C4-2B (cell line): Measurements from ENCODE around the gene ATPAF2.

Experiments used
- H3K27ac ChIP-seq: fragments of 450-650 bp; 2 replicates; pipeline ENCODE4 v1.5.1; 2017
- CTCF ChIP-seq: fragments of 450-650 bp; conservative IDR thresholded peaks from 2 replicates; pipeline ENCODE4 v1.5.1; 2017; ENCODE audit warnings: mild to moderate bottlenecking
- ZFX ChIP-seq: fragments of 450-650 bp; IDR thresholded peaks from 2 replicates; pipeline ENCODE4 v1.6.1; 2017

The ATPAF2 gene

GRCh38 chr17:18070861-18071340 lies 31.9 kb upstream of the ATPAF2 start:
- TF ChIP-seq CTCF: no peak
- TF ChIP-seq ZFX: no peak
- no peak overlapping the region for H3K27ac ChIP-seq

- TF ChIP-seq ZFX (no peak), CTCF (no peak)
- H3K27ac ChIP-seq: no peak overlapping the region
Observed at GRCh38 chr17:18069101-18069500, 30.1 kb upstream of the ATPAF2 start.

DNA sequence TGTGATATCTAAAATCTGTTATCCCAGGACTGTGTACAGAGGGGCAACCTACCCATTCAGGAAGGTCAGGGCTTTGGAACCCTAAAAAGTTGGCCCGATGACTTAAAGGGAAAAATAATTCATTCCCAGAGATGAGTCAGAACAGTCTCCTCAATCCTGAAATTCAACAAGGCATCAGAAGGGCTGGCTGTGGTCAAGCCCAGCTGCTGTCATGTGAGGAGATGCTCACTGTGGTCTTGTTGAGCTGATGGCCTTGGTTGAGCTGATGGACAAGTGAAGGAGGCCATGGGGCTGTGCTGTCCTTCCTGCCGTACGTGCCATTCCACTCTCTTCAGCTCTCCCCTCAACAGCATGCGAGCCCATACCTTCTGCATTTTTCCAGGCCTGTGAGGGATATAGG lies 27.9 kb upstream of the ATPAF2 start:
- no peak overlapping the region for H3K27ac ChIP-seq
- TF ChIP-seq ZFX (no peak), CTCF (no peak)

DNA sequence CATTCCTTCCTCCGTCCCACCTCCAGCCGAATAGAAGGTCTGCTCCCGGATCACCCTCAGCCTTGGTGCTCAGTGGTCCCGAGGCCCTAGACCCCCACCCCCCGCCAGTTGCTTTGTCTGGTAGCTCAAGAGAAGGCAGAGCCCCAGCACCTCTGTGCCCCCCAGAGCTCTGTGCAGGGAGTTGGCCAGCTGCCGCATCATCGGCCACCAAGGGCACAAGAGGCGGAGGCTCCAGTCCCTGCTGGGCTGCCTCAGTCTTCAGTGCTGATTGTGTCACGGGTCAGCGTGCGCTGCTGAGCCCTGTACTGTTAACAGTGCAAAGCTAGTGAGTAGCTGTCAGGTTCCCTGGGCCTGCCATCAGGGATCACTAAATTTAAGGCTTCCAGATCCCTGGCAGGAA lies 26.6 kb upstream of the ATPAF2 start:
- peak overlapping the region; percentile 7 for H3K27ac ChIP-seq
- TF ChIP-seq CTCF (no peak), ZFX (no peak)

DNA sequence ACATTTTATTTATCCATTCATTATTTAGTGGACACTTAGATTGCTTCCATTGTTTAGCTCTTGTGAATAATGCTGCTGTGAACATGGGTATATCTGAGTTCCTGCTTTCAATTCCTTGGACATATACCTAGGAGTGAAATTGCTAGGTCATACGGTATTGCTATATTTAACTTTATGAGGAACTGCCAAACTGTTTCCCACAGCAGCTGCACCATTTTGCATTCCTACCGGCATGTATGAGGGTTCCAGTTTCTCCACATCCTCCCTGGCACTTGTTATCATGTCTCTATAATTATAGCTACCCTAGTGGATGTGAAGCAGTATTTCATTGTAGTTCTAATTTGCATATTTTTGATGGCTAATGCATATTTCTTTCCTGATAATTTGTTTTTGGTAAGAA lies 25.1 kb upstream of the ATPAF2 start:
- H3K27ac ChIP-seq: no peak overlapping the region
- TF ChIP-seq ZFX (no peak), CTCF (no peak)

DNA sequence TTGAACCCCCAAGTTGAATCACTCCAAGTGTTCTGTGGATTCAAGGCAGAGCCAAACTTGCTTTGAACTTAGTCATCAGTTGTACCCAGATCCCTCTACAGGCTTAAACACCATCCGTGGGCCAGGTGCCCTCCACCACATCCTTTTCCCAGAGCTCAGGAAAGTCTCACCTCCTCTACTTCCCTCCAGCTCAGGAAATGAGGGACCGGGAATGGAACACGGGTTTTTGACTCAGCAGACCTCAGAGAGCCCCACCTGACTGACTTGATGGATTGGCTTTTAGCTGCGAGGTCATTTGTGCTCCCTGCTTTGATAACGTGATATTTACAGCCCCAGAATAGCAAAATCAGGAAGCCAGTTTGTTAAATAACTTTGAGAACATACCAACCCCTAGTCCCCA lies 20.3 kb upstream of the ATPAF2 start:
- TF ChIP-seq CTCF: no peak
- no peak for TF ChIP-seq ZFX
- H3K27ac ChIP-seq: no peak overlapping the region; the same call in 1 of the 2 replicates

DNA sequence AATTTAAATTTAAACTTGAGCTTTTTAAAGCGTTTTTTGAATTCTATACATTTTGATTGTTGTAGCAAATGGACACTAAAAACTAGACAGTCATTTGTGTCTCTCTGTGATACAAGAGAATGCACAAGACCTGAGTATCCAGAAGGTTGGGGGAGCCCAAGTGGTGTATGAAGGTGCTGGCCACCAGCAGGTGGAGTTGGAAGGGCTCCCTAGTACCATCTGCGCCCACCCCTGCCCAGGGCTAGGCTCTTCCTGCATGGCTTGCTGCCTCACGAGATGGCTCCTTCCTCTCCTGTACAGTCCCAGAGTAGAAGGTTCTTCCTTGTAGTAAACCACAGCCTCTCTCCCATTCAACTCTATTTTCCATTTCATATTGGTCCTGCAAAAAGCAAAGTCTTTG lies 17.2 kb upstream of the ATPAF2 start:
- TF ChIP-seq CTCF (no peak), ZFX (no peak)

More for the DNA sequence above, 17.2 kb upstream of the ATPAF2 start:
- H3K27ac ChIP-seq: peak overlapping the region; percentile 12; the same call in 1 of the 2 replicates
